K562 (cell line): ENCODE data around the gene SLC37A2. TPM values are rescaled to one million over a fixed set of nuclear protein-coding genes. Genes with fewer than 3 reads are reported as not detected.
A peak's percentile ranks its signal among the peaks of the same experiment; 100 is the strongest.

Source experiments
- ARID2 ChIP-seq: fragments of 450-650 bp; IDR thresholded peaks from 2 replicates; pipeline ENCODE4 v1.6.1; 2017; ENCODE audit warnings: antibody characterized with exemption, mild to moderate bottlenecking
- BHLHE40 ChIP-seq: IDR thresholded peaks from 2 replicates; pipeline ENCODE4 v1.6.1; 2011; ENCODE audit warnings: low read length, improper control_type of control experiment
- CBX3 ChIP-seq, 2 experiments: IDR thresholded peaks; 1 replicate in 1 of 2; 2 replicates in 1 of 2; pipeline ENCODE4 v1.6.1; 2012; ENCODE audit warnings: inconsistent platforms in 2 of 2, low read length in 2 of 2, borderline replicate concordance in 1 of 2, control low read depth in 1 of 2
- CHD1 ChIP-seq: fragments of 200-600 bp; sonication (generic); IDR thresholded peaks from one replicate; pipeline ENCODE4 v1.6.1; 2012; ENCODE audit warnings: mild to moderate bottlenecking, moderate library complexity, low read length, inconsistent platforms
- DEAF1 ChIP-seq: fragments of 450-650 bp; formaldehyde crosslinking; IDR thresholded peaks from 2 replicates; pipeline ENCODE4 v1.4.0; 2020; ENCODE audit warnings: mild to moderate bottlenecking, moderate library complexity
- E2F1 ChIP-seq: sonication (generic); formaldehyde crosslinking; IDR thresholded peaks from 2 replicates; pipeline ENCODE4 v1.8.1; 2023; ENCODE audit warnings: mild to moderate bottlenecking, missing genetic modification reagents, moderate library complexity
- ELF2 ChIP-seq: fragments of 250-450 bp; sonication (Bioruptor Pico); IDR thresholded peaks from 2 replicates; pipeline ENCODE4 v1.5.0; 2021; ENCODE audit warnings: mild to moderate bottlenecking
- FIP1L1 ChIP-seq: fragments of 200-400 bp; formaldehyde crosslinking; IDR thresholded peaks from 2 replicates; pipeline ENCODE4 v1.6.1; 2018; ENCODE audit warnings: mild to moderate bottlenecking, low read depth, low read length; ENCODE audit not compliant: poor library complexity, severe bottlenecking
- KLF6 ChIP-seq: fragments of 250-450 bp; sonication (Bioruptor Pico); IDR thresholded peaks from 2 replicates; pipeline ENCODE4 v1.4.0; 2020; ENCODE audit warnings: mild to moderate bottlenecking, moderate library complexity, borderline replicate concordance
- L3MBTL2 ChIP-seq: fragments of 450-650 bp; IDR thresholded peaks from 2 replicates; pipeline ENCODE4 v1.6.1; 2016; ENCODE audit warnings: mild to moderate bottlenecking, moderate library complexity
- MAZ ChIP-seq, 2 experiments: fragments of 450-650 bp in 1 of 2; sonication (generic) in 1 of 2; formaldehyde crosslinking; IDR thresholded peaks in 1 of 2; conservative IDR thresholded peaks in 1 of 2; 2 replicates each; pipeline versions ENCODE4 v1.4.0 to v1.5.0; 2020; ENCODE audit warnings: mild to moderate bottlenecking in 1 of 2, missing genetic modification reagents in 1 of 2
- MEF2A ChIP-seq: IDR thresholded peaks from 2 replicates; pipeline ENCODE4 v1.6.1; 2011; ENCODE audit warnings: low read depth, mild to moderate bottlenecking, low read length, moderate library complexity; ENCODE audit not compliant: control insufficient read depth
- MNT ChIP-seq, 2 experiments: fragments of 450-650 bp; conservative IDR thresholded peaks; 2 replicates each; pipeline ENCODE4 v1.6.1; 2017; ENCODE audit warnings: mild to moderate bottlenecking in 2 of 2, moderate library complexity in 2 of 2
- NFXL1 ChIP-seq: fragments of 450-650 bp; formaldehyde crosslinking; IDR thresholded peaks from 2 replicates; pipeline ENCODE4 v1.4.0; 2021; ENCODE audit warnings: mild to moderate bottlenecking
- PKNOX1 ChIP-seq: fragments of 450-650 bp; IDR thresholded peaks from 2 replicates; pipeline ENCODE4 v1.6.1; 2016
- SNRNP70 ChIP-seq: fragments of 200-400 bp; formaldehyde crosslinking; optimal IDR thresholded peaks from 2 replicates; pipeline ENCODE3; 2017; ENCODE audit warnings: low read depth, low read length
- STAG1 ChIP-seq: sonication (generic); formaldehyde crosslinking; IDR thresholded peaks from 2 replicates; pipeline ENCODE4 v1.5.0; 2020; ENCODE audit warnings: missing genetic modification reagents, borderline replicate concordance
- TRIM28 ChIP-seq: fragments of 450-650 bp; IDR thresholded peaks from 2 replicates; pipeline ENCODE4 v1.6.1; 2017
- XRCC4 ChIP-seq: IDR thresholded peaks from one replicate; pipeline ENCODE4 v1.6.1; 2011; ENCODE audit not compliant: insufficient read depth, insufficient read length; ENCODE audit errors: extremely low read depth
- ZFPM2 ChIP-seq: fragments of 250-450 bp; sonication (Bioruptor Pico); IDR thresholded peaks from 2 replicates; pipeline ENCODE4 v1.5.1; 2022; ENCODE audit warnings: mild to moderate bottlenecking
- ZNF395 ChIP-seq: fragments of 200-800 bp; sonication (Bioruptor generic); IDR thresholded peaks from 2 replicates; pipeline ENCODE4 v1.6.1; 2017; ENCODE audit warnings: missing genetic modification characterization, missing compliant biosample characterization
- ZNF696 ChIP-seq: fragments of 250-450 bp; sonication (Bioruptor Pico); conservative IDR thresholded peaks from 2 replicates; pipeline ENCODE4 v1.4.0; 2020; ENCODE audit warnings: mild to moderate bottlenecking, moderate library complexity
- ZNF766 ChIP-seq: fragments of 200-800 bp; sonication (Bioruptor generic); conservative IDR thresholded peaks from 2 replicates; pipeline ENCODE4 v1.6.1; 2016; ENCODE audit warnings: missing genetic modification characterization, missing compliant biosample characterization
- polyA plus RNA-seq, 8 experiments: library from polyadenylated mRNA; depleted of rRNA in 4 of 8; stranded (reverse) in 5 of 8; unstranded in 3 of 8; fragments of >200 nt; fragmentation: Nextera tagmentation in 2 of 8; fragmentation: Illumina TruSeq in 1 of 8; extraction: Ambion mirVana in 2 of 8; extraction: Trizol in 1 of 8; gene quantifications; 2 replicates each; pipeline versions ENCODE4 v1.2.1 to v1.2.3, GENCODE V29; 2011 to 2014; ENCODE audit warnings: inconsistent platforms in 1 of 8, missing spikeins in 1 of 8
- total RNA-seq, 7 experiments: library from RNA; depleted of rRNA in 6 of 7; stranded (reverse); fragments of >200 nt in 6 of 7; fragmentation: Illumina TruSeq in 2 of 7; extraction: Trizol in 2 of 7; gene quantifications; 2 replicates each; pipeline versions ENCODE4 v1.2.1 to v1.2.3, GENCODE V29; 2011 to 2021; ENCODE audit warnings: low replicate concordance in 1 of 7

Gene SLC37A2
- total and polyA plus RNA-seq, 9 of the 15 experiments (the other 6 are each of a cell fraction or from before 2014, with no cell fraction given) = 0.01 to 1.2 (median 0.52) TPM

- TF ChIP-seq MNT (conservative IDR thresholded peaks at IDR 0.05) (no peak), ARID2 (no peak), BHLHE40 (no peak), XRCC4 (no peak), MAZ (CRISPR knock-in tag; conservative IDR thresholded peaks at IDR 0.05 in 1 of 2, IDR thresholded peaks at IDR 0.05 in 1 of 2) (no peak), TRIM28 (no peak), ZFPM2 (no peak), ZNF766 (CRISPR knock-in tag) (no peak), ZNF696 (no peak), ZNF395 (CRISPR knock-in tag) (peak; percentile 5; the same call in 1 of the 2 replicates), PKNOX1 (peak; percentile 80), CHD1 (no peak), FIP1L1 (no peak), DEAF1 (CRISPR knock-in tag) (no peak), SNRNP70 (no peak), MEF2A (no peak), E2F1 (CRISPR knock-in tag) (0 out of 2 replicates have a peak, but pooled peaks have one; percentile 6), KLF6 (CRISPR knock-in tag) (no peak), NFXL1 (no peak), STAG1 (CRISPR knock-in tag) (no peak), ELF2 (CRISPR knock-in tag) (no peak), CBX3 (IDR thresholded peaks at IDR 0.05; ENCODE audit: borderline replicate concordance in 1 of 2, low read length in 2 of 2) (0 out of 3 replicates have a peak, but pooled peaks of 1 of the 2 experiments have one; percentile 2), L3MBTL2 (0 out of 2 replicates have a peak, but pooled peaks have one; percentile 9)
These were observed 12.1 kb downstream of the SLC37A2 start (continued) for GRCh38 chr11:125075242-125075625.
